ENCODE data around the gene EXOC6B.
"Not testable (repeated sequence)": the region's sequence is repeated elsewhere in the genome, so short reads cannot be mapped to it uniquely, and the experiment has no call there.

The EXOC6B gene

GRCh38 chr2:72539071-72539552 is 286.7 kb downstream of the EXOC6B start:
- no peak for DNase-seq

DNA sequence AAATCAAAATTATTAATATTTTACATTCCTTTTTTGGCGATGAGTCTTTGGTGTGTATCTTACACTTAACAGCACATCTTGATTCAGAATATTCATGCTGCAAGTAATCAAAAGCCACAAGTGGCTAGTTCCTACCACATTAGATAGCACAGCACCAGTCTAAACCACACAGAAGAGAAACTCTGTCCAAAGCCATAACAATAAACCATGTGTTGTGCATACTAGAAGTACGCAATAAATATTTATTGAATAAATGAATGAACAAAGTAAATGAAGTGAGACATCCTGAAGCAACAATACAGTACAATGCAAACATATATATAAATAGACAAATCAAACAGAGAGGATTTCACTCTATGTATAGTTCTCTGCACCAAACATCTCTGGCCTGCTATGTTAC is 287.3 kb downstream of the EXOC6B start:
- DNase-seq, result no peak

GRCh38 chr2:72535586-72535985 is 290.2 kb downstream of the EXOC6B start:
- not testable (repeated sequence) for DNase-seq

DNA sequence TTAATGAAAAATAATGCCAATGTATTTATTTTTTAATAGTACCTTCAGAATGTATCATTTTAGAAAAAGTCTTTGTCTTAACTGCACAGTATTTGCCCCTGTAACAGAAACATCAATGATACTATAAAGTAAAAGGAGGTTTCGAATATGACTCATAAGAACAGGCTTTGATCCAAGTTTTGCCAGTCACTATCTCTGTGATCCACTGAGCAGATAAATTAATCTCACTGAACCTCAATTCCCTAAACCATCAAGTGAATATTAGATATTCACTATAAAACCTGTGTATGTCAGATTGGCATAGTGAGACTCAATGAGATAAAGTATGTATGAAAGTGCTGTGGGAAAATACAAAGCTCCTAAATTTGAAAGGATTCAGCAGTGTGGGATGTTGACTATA is 292.1 kb downstream of the EXOC6B start:
- no peak for DNase-seq

GRCh38 chr2:72527424-72527823 is 298.4 kb downstream of the EXOC6B start:
- no peak for DNase-seq

DNA sequence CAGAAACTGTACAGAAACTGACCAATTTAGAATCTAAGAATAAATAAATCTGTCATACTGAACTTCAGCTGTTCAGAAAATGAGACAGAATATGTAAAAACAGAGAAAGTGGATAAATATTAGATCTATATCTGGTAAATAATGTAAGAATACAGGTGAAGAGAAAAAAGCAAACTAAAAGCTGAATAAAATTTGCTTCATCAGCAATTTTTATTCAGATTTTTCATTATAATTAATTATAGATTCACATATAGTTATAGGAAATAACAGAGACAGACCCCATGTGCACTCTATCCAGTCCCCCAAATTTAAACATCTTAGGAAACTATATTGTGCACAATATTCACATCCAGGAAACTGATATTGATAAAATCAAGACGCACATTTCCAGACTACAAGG is 299.2 kb downstream of the EXOC6B start:
- DNase-seq, result no peak

DNA sequence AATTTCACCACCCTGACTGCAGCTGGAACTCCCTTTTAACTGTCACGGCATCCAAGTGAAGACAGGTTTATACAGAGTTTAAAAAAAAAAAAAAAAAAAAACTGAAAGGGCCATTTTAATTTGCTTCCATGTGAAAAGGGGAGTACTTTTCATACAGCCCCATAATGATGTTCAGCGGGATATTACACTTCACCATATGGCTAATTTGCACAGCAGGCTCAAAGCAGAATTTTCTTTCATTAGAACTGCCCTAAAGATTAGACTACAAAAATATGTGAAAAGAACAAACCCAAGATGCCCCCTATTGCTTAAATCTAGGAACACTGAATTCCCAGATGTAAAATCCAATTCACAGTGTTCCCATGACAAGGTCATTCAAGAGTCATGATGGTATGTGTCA is 301.8 kb downstream of the EXOC6B start:
- DNase-seq, result no peak

- no peak for DNase-seq
Measured at GRCh38 chr2:72515696-72516095, 310.1 kb downstream of the EXOC6B start.

DNA sequence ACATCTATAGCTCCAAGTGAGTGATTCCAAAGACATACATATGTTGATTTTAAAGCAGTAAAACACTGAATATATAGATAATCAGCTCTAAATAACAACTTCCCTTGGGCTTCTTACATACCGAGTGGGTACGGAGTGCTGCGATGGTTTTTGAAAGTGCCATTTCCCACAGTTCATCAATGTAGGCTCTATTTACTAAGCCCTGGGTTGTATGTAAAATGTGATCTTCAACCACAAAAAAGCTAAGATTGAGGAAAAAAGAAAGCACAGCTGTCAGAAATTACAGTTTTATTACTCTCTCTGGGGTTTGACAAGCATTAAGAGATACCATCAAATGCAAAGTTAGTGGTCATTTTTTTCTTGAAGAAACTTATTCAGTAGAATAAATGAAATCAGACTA is 312.8 kb downstream of the EXOC6B start:
- DNase-seq, result no peak

DNA sequence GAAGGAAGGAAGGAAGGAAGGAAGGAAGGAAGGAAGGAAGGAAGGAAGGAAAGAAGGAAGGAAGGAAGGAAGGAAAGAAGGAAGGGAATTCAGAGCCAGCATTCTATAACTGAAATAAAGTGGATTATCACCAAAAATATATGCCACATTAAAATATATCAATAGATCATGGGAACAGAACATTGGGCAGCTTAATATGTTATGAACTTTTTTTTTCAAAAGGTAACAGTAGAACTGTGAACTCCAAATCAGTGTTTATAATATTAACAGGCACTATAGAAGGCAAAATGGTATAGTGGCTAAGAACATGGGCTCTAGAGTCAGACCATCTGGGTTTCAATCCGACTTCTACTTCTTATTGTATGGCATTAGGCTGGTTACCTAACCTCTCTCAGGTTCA is 313.5 kb downstream of the EXOC6B start:
- DNase-seq, result no peak

DNA sequence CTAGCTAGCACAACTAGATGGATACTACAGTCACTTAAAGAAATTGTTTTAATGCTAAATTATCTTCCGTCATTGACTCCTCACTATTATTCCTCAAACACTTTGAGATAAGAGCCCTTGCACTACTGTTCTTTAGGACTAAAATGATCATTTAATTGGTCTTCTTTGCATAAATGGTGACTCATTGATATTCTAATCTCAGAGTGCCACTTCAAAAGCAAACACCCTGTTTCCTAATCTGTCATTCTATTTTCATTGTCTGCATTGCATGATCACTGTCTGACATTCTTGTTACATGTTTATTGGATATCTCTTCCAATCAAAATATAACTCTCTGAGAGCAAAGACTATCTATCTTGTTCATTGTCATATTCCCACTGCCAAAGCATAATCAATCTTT is 313.9 kb downstream of the EXOC6B start:
- no peak for DNase-seq

- DNase-seq, result no peak
Measured at GRCh38 chr2:72497763-72498162, 328.1 kb downstream of the EXOC6B start.

- no peak for DNase-seq
Measured at GRCh38 chr2:72496479-72496878, 329.4 kb downstream of the EXOC6B start.

DNA sequence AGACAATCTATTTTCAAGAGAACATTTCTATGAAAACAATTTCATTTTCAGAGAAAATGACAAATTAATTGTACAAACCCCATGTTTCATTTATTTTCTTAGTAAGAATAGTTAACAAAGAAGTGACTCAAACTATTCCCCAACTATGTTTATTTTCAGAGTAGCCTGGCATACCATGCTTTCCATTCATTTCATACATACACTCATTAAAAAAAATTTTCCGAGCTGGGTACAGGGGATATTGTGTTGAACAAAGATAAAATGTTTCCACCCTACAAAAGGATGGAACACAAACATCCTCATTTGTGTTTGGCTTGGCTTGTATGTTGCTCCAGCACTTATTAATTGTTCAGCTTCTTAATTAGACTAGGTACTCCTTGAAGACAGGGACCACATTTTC is 331.4 kb downstream of the EXOC6B start:
- no peak for DNase-seq

- not testable (repeated sequence) for DNase-seq
Measured at GRCh38 chr2:72484622-72485021, 341.2 kb downstream of the EXOC6B start.

DNA sequence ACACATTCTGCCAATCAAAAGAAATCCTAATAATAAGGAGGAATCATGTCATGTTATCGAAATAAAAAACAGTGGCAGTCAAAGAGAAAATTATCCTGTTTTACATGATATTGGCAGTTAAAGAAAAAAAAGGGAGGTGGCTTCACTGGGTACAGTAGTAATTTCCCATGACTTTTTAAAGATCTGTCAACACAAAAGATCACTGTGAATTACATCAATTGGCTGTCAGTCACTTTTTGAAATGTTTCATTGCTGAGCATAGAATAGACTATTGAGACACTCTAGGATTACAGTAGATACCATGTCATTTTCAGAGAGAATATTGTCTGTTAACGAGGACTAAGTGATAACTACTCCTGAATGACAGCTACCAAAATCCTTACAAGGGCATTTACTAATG is 342.5 kb downstream of the EXOC6B start:
- DNase-seq, result no peak

- DNase-seq, result no peak
Measured at GRCh38 chr2:72475246-72475645, 350.6 kb downstream of the EXOC6B start.

DNA sequence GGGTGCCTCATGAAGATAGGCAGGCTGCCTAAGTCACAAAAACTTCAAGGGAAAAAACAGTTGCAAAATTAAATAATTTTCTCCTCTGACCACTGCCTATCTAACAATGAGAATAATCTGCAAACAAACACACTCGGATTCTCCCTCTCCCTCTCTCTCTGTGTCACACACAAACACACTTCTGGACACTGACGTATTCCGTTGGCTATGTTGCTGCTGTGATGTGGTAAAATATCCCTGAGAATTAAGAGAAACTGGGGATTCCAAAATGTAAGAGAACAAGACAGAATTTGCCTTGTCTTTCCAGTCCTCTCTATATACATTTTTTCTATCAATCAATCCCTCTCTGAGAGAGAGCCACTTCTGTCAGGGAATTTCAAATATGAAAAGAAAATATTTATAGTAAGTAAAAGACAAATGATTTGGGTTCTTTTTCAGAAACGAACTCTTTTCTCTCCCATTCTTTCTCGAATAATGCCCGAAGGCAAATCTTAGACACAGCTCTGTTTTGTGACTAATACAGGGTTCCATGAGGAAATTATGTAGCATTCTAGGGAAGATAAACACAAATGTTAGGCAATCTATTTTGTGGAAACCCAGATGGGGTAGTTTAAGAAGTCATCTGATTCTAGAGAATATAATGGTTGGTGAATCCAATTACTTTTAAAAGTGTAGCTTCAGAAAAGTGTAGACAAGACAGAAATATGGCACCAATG is 367.9 kb downstream of the EXOC6B start:
- DNase-seq, result no peak

DNA sequence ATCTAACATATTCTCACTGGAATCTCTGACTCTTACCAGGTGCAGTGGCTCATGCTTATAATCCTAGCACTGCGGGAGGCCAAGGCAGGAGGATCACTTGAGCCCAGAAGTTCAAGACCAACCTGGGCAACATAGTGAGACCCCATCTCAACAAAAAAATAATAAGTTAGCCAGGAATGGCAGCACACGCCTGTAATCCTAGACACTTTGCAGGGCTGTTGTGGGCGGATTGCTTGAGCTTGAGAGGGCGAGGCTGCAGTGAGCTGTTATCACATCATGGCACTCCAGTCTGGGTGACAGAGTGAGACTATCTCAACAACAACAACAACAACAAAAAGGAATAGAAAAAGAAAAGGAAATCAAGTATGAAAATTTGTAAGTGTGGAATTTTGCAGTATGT is 371.6 kb downstream of the EXOC6B start:
- DNase-seq, result no peak

- DNase-seq, result no peak
Measured at GRCh38 chr2:72442270-72442669, 383.6 kb downstream of the EXOC6B start.

- DNase-seq, result no peak
Measured at GRCh38 chr2:72439892-72440291, 385.9 kb downstream of the EXOC6B start.

GRCh38 chr2:72438364-72438763 is 387.5 kb downstream of the EXOC6B start:
- no peak for DNase-seq

- no peak for DNase-seq
Measured at GRCh38 chr2:72431737-72432136, 394.1 kb downstream of the EXOC6B start.

DNA sequence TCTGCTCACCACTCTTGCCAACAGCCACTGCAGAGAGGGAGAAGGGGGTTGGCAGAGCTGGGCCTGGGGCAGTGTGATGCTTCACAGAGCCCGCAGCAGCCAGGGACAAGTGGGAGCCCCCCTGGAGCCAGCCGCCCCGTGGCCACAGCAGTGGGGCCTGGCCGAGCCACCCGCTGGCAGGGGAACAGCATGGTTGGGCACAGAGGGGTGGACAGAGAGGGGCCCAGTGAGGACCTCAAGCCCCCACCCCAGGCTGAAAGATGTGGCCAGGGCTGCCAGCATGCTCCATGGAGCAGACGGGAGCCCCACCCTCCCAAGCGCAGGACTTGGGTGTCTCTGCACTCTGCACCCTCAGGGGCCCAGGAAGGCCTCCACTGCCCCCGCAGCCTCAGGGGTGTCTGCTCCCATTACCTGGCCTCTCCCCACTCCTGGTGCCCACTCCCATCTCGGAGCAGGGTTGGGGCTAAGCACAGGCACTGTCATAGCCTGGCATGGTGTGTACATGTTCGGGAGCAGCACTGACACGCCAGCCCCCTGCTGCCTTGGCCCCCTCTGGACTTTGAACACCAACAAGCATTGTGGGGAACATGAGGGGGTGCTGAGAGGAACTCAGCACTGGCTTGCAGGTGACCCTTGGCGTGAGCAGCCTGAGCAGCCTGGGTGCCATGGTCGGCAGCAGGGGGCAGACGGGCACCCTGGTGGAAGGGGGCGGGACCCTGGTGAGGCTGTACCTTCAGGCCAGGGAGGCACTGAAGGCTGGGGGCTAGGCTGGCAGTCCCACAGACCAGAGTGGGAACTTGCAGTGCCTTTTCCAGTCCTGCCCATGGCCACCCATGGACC is 398.6 kb downstream of the EXOC6B start:
- DNase-seq, result no peak

All from NCI-H1048 (cell line).